HG03378 (cell line): ENCODE measurements around the gene KCNMB1.

ENCODE experiments used
- ATAC-seq: cut with Tn5 transposase; IDR thresholded peaks from one replicate; pipeline ENCODE4 v1.9.1; 2021; ENCODE audit warnings: mild to moderate bottlenecking, moderate library complexity; ENCODE audit not compliant: unreplicated experiment

Gene KCNMB1

DNA sequence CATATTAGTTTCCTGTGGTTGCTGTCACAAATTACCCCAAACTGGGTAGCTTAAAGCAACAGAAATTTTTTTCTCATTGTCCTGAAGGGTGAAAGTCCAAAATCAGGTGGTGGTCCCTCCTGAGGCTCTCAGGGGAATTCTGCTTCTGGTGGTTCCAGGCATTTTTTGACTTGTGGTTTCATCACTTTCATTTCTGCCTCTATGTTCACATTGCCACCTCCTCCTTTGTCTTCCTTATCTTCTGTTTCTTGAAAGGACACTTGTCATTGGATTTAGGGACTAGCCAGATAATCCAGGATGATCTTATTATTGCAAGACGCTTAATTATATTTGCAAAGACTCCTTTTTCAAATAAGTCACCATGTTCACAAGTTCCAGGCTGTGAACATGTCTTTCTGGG lies 43.2 kb downstream of the KCNMB1 start:
- ATAC-seq: no peak

DNA sequence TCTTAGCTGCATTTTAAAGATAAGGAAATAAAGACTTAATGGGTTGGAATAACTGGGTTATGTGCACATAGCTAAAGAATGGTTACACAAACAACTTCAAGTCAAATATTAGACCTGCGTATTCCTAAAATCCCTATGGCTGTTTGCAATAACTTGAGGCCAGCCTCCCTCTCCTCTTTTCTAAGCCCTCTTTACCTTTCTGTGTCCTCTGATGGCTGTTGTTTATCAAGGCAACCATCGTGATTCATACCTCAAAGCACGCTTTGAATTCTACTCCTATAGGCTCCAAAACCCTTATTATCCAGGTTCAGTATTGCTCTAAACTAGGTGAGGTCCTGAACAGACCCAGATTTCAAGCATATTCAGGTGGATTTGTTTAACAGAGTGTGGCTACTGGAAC lies 46.0 kb downstream of the KCNMB1 start:
- ATAC-seq: no peak

- no peak for ATAC-seq
These were observed 46.9 kb downstream of the KCNMB1 start for GRCh38 chr5:170342153-170342725.

DNA sequence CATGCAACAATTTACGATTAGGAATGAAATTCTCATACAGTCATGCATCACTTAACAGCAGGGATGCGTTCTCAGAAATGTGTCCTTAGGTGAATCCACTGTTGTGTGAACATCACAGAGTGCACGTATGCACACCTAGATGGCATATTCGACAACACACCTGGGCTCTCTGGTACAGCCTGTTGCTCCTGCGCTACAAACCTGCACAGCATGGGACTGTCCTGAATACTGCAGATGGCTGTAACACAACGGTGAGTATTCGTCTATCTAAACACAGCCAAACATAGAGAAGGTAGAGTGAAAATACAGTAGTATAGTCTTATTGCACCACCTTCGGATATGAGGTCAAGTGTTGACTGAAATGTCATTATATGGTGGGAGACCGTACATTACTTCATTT lies 47.6 kb downstream of the KCNMB1 start:
- no peak for ATAC-seq

- no peak for ATAC-seq
These were observed 49.4 kb downstream of the KCNMB1 start for GRCh38 chr5:170339780-170340167.

- peak; percentile 89 for ATAC-seq
These were observed 50.0 kb downstream of the KCNMB1 start for GRCh38 chr5:170338933-170339779.

DNA sequence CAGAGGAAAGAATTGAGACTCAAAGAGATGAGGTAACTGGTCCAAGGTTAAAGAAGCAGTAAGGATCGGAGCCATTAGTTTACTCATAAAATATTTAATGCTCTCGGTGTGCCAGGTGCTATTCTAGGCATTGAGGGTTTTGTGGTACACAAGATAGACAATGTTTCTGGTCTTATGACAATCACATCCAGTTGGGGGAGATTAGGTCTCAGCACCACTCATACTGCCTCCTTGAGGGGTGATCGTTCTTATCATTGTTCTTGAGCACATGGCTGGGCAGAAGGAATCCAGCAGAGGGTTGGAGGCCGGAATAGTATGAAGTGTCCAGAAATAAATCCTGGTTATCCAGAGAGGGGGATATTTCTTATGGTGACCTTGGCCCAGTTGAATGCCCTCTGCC lies 50.9 kb downstream of the KCNMB1 start:
- ATAC-seq: no peak

DNA sequence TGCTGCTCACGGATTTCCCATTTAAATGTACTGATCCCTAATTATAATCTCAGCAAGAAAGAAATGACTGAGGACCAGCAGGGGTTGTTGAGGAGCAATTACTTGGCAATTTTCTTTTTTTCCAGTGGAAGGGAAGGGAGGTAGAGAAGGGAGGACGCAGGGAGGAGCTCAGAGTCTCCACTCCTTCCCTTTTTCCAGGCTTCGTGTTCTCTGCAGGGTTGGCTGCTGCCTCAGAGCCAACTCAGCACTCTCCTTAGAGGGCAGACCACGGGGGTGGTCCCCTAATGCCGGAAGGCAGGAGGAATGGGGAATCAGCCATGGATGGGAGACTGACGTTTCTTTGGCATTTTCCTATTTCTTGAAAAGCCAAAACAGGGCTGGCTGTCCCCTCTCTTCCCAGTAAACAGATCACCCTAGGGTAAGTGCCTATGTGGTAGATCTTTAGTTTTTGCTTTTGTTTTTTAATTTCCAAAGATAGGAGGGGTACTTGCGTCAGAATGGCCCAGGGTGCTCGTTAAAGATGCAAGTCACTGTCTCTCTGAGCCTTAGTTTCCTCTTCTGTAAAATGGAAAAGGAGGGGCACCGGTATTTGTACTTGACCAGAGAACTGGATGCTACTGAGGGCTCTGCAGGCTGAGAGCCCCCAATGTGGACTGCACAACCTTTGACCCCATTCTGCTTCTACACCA lies 52.0 kb downstream of the KCNMB1 start:
- no peak for ATAC-seq

GRCh38 chr5:170336065-170336464 lies 53.1 kb downstream of the KCNMB1 start:
- no peak for ATAC-seq

GRCh38 chr5:170334626-170335025 lies 54.5 kb downstream of the KCNMB1 start:
- ATAC-seq: no peak

- peak; percentile 62 for ATAC-seq
These were observed 55.8 kb downstream of the KCNMB1 start for GRCh38 chr5:170333161-170333910.

DNA sequence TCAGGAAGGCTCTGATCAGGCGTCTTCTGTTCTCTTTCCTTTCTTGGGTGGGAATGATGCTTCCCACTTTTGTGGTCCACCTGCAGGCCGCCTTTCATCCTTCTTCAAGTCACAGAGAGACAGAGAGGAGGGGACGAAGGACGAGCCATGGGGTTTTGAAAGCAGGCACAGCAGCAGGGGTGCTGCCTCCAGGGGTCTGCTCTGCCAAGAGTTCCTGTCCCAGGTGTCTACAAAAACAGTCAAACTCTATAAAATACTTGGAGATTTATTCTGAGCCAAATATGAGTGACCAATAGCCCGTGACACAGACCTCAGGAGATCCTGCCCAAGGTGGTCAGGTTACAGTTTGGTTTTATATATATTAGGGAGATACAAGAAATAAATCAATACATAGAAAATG lies 57.1 kb downstream of the KCNMB1 start:
- ATAC-seq: no peak

DNA sequence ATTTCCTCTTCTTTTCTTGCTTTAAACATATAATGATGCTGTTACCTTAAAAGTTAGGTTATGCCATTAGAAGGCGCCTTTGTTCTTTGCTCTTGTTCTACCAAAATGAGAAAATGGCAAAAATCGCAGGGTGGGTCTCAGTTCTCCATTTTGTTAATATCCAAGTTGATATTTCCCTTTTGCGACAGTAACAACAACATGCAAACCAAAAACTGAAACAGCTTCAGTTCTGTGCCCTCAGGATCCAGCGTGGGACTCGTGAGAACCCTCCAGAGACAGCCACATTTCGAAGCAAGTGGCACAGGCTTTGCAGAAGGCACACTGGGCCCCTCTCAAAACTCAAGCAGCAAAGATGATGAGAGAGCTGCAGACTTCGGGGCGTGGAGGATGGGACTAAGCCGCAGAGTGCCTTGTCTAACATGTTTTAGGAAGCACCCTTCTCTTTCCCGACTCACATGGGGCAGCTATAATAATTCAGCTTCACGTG lies 58.6 kb downstream of the KCNMB1 start:
- no peak for ATAC-seq

GRCh38 chr5:170329524-170329923 lies 59.6 kb downstream of the KCNMB1 start:
- no peak for ATAC-seq

DNA sequence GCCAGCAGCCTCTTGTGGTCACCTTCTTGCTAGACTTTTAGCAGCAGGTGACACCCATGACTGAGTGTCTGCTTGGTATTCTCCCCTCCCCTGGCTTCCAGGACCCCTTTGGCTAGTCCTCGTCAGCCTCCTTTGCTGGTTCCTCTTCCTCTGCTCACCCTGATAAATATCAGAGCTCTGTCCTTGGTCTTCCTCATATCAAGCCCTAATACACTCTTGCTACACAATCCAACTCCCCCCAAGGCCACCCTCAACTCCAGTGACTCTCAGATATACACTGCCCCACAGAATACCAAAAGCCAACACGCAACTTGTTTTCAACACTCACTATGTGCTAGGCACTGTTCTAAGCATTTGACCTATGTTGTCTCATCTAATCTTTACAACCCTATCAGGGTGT lies 61.3 kb downstream of the KCNMB1 start:
- ATAC-seq: no peak

DNA sequence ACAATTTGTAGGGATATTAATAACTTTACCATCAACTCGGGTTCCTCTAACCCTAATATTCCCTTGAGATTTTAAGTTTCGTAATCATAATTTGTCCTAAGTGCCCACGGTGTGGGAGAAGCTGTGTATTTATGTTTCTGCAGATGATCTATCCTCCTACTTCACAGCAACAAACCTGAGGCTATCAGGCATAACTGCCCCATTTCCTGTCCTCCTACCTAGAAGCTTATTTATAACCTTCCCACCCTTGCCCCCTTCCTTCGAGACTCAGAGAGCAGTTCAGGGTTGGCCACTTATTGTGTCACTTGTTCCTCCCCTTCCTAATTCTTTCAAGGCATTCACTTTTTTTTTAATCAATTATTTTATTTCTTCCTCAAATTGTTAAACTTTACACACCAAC lies 62.0 kb downstream of the KCNMB1 start:
- ATAC-seq: peak; percentile 53
